HG02970 (cell line): ENCODE data around the gene IL1A.

Experiments
- ATAC-seq: cut with Tn5 transposase; IDR thresholded peaks from one replicate; pipeline ENCODE4 v1.9.1; 2021; ENCODE audit warnings: mild to moderate bottlenecking, moderate library complexity, moderate number of reproducible peaks; ENCODE audit not compliant: unreplicated experiment, low FRiP score

IL1A gene

GRCh38 chr2:112793449-112793978 lies 9.2 kb upstream of the IL1A start:
- no peak for ATAC-seq

DNA sequence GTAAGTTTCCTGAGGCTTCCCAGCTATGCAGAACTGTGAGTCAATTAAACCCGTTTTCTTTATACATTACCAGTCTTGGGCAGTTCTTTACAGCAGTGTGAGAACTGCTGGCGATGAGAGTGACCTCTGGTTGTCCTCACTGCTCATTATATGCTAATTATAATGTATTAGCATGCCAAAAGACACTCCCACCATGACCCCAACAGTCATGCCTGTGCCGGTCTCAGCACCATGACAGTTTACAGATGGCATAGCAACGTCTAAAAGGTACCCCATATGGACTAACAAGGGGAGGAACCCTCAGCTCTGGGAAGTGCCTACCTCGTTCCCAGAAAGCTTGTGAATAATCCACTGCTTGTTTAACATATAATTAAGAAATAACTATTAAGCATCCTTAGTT lies 8.1 kb upstream of the IL1A start:
- no peak for ATAC-seq

DNA sequence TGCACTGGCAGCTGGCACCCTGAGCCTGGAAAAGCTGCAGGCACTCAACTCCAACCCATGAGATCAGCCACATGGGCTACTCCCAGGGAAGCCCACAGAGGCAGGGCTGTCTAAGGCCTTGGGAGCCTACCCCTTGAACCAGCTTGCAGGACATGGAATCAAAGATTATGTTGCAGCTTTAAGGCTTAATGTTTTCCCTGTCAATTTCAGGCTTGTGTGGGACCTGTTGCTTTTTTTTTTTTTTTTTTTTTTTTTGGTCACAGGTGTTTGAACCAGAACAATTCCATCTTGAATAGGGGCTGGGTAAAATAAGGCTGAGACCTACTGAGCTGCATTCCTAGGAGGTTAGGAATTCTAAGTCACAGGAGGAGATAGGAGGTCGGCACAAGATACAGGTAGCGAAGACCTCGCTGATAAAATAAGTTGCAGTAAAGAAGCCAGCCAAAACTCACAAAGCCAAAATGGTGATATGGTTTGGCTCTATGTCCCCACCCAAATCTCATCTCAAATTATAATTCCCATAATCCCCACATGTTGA lies 7.5 kb upstream of the IL1A start:
- no peak for ATAC-seq

DNA sequence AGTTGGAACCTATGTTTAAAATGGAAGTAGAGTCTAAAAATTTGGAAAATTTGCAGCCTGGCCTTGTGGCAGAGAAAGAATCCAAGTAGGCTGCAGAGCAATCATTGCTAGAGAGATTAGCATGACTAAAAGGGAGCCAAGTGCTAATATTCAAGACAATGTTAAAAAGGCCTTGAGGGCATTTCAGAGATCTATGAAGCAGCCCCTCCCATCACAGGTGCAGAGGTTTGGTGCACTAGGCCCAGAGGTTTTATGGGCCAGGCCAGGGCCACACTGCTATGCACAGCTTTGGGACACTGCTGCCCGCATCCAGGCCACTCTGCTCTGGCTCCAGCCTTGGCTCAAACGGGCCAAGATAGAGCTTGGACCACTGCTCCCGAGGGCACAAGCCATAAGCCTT lies 6.7 kb upstream of the IL1A start:
- no peak for ATAC-seq

DNA sequence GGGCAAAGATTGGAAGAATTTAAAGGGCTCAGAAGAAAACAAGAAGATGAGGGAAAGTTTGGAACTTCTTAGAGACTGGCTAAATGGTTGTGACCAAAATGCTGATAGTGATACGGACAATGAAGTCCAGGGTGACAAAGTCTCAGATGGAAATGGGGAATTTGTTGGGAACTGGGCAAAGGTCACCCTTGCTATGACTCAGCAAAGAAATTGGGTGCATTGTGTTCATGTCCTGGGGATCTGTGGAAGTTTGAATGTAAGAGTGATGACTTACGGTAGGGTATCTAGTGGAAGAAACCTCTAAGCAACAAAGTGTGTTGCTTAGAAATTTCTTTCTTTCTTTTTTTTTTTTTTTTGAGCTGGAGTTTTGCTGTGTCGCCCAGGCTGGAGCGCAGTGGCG lies 6.0 kb upstream of the IL1A start:
- ATAC-seq = no peak

GRCh38 chr2:112789186-112789585 lies 4.9 kb upstream of the IL1A start:
- ATAC-seq = no peak

GRCh38 chr2:112788653-112789052 lies 4.4 kb upstream of the IL1A start:
- ATAC-seq = no peak

DNA sequence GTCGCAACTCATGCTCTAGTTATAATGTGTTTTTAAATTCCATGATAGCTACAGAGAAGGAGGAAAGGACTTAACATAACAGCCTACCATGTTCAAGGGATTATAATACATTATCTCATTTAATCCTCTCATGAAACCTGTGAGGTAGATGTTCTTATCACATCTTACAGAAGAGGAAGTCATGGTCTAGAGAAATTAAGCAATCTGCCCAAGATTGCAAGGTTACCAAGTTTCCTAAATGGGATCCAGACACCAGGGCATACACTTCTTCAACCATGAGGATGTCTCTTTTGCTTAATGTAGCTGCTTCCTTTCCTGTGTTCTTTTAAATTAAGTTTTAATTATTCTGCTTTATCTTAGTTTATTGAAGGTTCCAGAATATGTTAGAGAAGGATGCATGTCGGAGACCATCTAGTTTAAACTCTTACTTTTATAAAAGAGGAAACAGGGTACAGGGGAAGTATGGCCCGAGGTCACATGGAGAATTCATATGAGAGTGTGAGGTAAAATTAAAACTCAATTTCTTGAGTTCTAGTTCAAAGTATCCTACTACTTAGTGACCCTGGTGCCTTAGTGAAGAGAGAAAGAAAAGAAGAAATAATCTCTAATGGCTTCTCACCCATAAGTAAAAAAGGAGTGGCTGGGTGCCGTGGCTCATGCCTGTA lies 3.6 kb upstream of the IL1A start:
- no peak for ATAC-seq

- no peak for ATAC-seq
These were observed 3.0 kb upstream of the IL1A start for GRCh38 chr2:112787294-112787693.

GRCh38 chr2:112783187-112783714 lies 1.0 kb downstream of the IL1A start:
- ATAC-seq = no peak

DNA sequence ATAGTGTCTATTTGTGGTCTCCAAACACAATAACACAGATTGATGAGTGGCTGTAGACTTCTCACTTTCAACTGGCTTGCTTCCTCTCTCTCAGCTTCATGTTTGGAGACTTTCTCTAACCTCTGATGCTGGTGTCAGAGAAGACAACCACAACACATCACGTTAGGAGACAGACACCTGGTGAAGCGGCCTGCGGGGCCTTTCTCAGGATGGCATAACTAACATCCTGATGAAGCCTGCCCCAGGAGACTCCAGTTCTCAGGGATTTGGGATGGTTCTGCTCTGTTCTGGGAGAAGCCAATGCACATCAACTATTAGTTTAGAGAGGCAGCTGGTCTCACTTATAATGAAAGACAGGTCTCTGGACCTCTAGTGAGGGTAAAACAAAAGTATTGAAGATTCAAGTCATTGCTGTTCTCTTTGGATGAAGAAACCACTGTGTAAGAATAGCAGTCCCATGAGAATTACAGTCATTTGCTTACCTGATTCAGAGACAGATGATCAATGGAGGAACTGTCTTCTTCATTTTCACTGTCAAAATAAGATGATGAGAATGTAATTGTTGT lies 2.0 kb downstream of the IL1A start:
- no peak for ATAC-seq

DNA sequence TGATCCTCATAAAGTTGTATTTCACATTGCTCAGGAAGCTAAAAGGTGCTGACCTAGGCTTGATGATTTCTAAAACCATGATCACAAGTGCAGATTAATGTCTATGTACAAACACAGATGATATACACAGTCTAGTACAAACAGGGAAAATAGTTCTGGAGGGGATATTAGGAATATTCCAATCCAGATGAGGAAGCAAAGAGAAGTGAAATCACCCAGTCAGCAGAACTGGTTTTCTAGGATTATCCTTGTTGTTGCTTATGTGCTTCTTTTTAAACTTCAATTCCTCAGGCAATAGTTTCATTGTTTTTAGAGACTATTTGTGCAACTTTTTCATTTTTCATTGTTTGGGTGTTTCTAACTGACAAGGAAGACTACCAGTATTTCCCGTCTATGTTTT lies 4.7 kb downstream of the IL1A start:
- ATAC-seq = no peak

- ATAC-seq = no peak
These were observed 7.3 kb downstream of the IL1A start for GRCh38 chr2:112777036-112777435.

GRCh38 chr2:112776113-112776512 lies 8.2 kb downstream of the IL1A start:
- ATAC-seq = no peak

DNA sequence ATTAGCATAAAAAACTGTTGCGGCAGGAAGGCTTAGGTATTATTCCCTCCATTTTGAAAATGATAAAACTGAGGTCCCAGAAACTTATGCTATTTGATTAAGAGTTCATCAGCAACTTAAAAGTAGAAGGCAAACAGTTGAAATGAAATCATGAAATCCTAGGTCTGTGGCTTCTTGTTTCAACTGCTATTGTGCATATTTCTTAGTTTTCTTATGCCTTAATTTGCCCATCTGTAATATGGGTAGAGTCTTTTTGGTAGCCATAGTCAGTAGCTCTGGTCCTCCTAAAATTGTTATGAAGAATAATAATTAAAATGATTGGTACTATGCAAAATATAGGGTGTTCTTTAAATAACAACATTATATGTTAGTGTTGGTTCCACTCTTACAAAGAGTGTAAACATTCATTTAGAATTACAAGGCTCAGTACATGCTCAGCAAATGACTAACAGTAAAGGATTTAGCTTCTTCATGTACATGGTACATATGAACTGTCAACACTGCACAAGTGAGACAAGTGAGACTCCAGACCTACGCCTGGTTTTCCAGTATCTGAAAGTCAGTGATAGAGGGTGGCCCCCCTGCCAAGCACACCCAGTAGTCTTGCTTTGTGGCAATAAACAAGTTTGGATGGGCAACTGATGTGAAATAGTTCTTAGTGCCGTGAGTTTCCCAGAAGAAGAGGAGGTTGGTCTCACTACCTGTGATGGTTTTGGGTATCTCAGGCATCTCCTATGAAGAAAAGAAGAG lies 9.6 kb downstream of the IL1A start:
- no peak for ATAC-seq

DNA sequence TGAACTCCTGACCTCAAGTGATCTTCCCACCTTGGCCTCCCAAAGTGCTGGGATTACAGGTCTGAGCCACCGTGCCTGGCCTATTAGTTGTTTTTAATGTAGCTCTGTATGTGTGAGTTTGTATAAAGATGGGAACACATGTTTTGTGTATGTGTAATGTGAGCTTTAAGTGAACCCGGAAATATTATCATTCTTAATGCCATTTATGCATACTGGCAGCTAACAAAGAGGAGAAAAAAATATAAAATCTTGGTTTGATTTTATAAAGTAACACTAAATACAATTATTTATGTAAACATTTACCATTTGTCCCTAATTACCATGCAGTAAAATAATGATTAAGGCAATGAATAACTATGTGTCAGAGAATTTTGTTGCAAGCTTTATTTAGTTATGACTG lies 10.7 kb downstream of the IL1A start:
- ATAC-seq = no peak

DNA sequence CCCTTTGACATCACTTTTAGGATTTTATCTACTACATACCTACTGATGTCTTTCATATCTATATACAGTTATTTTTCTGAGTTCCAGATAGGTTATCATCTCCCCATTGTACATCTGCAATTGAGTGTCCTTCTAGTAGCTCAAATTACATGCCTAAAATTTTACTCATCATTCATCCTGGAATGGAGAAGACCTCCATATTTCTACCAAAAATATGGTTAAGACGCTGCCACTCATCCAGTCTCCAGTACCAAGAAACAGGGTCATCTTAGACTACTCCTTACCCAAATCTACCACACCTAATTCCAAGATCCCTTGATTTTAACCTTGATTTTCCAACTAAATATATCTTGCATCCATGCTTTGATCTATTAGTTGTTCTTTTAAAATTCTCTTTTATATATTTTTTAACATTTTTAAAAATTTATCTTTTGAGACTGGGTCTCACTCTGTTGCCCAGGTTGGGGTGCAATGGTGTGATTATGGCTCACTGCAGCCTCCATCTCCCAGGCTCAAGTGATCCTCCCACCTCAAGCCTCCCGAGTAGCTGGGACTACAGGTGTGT lies 11.3 kb downstream of the IL1A start:
- no peak for ATAC-seq

GRCh38 chr2:112772322-112772721 lies 12.0 kb downstream of the IL1A start:
- no peak for ATAC-seq

- no peak for ATAC-seq
These were observed 15.9 kb downstream of the IL1A start for GRCh38 chr2:112768432-112768831.

DNA sequence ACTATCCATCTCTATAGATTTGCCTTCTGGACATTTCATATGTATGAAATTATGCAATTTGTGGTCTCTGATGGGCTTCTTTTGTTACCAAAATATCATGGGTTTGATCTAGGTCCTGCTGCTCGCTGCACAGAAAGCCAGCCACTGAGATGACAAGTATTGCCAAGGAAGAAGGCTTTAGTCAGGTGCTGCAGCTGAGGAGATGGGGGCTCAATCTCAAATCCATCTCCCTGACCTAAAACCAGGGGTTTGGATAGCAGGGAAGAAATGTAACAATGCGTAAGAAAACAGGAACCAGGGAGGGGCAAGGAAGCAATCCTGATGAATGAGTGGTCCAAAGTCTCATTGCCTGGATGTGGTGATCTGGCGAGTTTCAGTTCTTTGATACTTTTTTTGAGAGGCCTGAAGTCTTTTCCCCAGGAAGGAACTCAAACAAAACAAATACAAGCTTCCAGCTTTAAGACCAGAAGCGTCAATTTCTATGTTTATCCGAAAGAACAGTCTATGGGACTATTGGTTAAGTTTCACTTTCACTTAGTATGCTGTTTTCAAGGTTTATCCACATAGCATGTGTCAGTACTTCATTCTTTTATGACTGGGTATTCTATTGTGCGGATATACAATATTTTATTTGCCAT lies 16.5 kb downstream of the IL1A start:
- ATAC-seq = no peak
